GM23338 (cell line): ENCODE results near the gene CCDC57. TPM values are rescaled to one million over a fixed set of nuclear protein-coding genes. Genes with fewer than 3 reads are reported as not detected.

Experiments used
- ATAC-seq: fragments of 200-7000 bp; cut with Tn5 transposase; 3 replicates; pipeline ENCODE4 v1.9.1; 2020
- DNase-seq: peaks from one replicate; pipeline ENCODE4 v3.0.0-alpha.2; 2015; ENCODE audit warnings: low spot score
- H2AFZ ChIP-seq: fragments of 200-600 bp; sonication (generic); 2 replicates; pipeline ENCODE4 v1.8.0; 2016; ENCODE audit warnings: antibody characterized with exemption, mild to moderate bottlenecking, moderate library complexity
- H3F3A ChIP-seq: fragments of 200-600 bp; sonication (generic); replicated peaks from 2 replicates; pipeline ENCODE4 v1.8.0; 2017; ENCODE audit warnings: antibody characterized with exemption, mixed run types, low read depth
- H3K27ac ChIP-seq: fragments of 200-600 bp; sonication (generic); 2 replicates; pipeline ENCODE4 v1.6.1; 2016; ENCODE audit warnings: low read depth
- H3K27me3 ChIP-seq: fragments of 200-600 bp; sonication (generic); 2 replicates; pipeline ENCODE4 v1.8.0; 2016; ENCODE audit warnings: mild to moderate bottlenecking, mixed run types, moderate library complexity; ENCODE audit not compliant: insufficient read depth
- H3K36me3 ChIP-seq: fragments of 200-600 bp; sonication (generic); 2 replicates; pipeline ENCODE4 v1.8.0; 2016; ENCODE audit warnings: mild to moderate bottlenecking; ENCODE audit not compliant: insufficient read depth
- H3K4me1 ChIP-seq: fragments of 200-600 bp; sonication (generic); 2 replicates; pipeline ENCODE4 v1.8.0; 2016; ENCODE audit warnings: mild to moderate bottlenecking, moderate library complexity; ENCODE audit not compliant: insufficient read depth
- H3K4me2 ChIP-seq: fragments of 200-600 bp; sonication (generic); 2 replicates; pipeline ENCODE4 v1.7.1; 2017; ENCODE audit warnings: mixed run types
- H3K4me3 ChIP-seq: fragments of 200-600 bp; sonication (generic); 2 replicates; pipeline ENCODE4 v1.6.1; 2016; ENCODE audit warnings: mixed run types
- H3K79me2 ChIP-seq: fragments of 200-600 bp; sonication (generic); replicated peaks from 2 replicates; pipeline ENCODE4 v1.8.0; 2017; ENCODE audit warnings: mild to moderate bottlenecking; ENCODE audit not compliant: insufficient read depth
- H3K9me2 ChIP-seq: fragments of 200-600 bp; sonication (generic); 2 replicates; pipeline ENCODE4 v1.8.0; 2017; ENCODE audit not compliant: insufficient read depth
- H4K20me1 ChIP-seq: fragments of 200-600 bp; sonication (generic); replicated peaks from 2 replicates; pipeline ENCODE4 v1.8.0; 2017; ENCODE audit warnings: mild to moderate bottlenecking; ENCODE audit not compliant: insufficient read depth
- H3K27ac Mint-ChIP-seq: 2 replicates; pipeline ENCODE4 v1.8.0; 2020; ENCODE audit warnings: inconsistent platforms, mild to moderate bottlenecking, moderate library complexity, mixed read lengths
- H3K27me3 Mint-ChIP-seq: 3 replicates; pipeline ENCODE4 v1.8.0; 2022; ENCODE audit warnings: low read depth, mild to moderate bottlenecking, moderate library complexity, mixed read lengths, inconsistent platforms; ENCODE audit not compliant: insufficient read depth, poor library complexity
- H3K36me3 Mint-ChIP-seq: 3 replicates; pipeline ENCODE4 v1.8.0; 2021; ENCODE audit warnings: low read depth, mild to moderate bottlenecking, inconsistent platforms, moderate library complexity, mixed read lengths
- H3K4me1 Mint-ChIP-seq: 3 replicates; pipeline ENCODE4 v1.8.0; 2020; ENCODE audit warnings: mild to moderate bottlenecking, inconsistent platforms, mixed read lengths
- H3K4me3 Mint-ChIP-seq: 3 replicates; pipeline ENCODE4 v1.8.0; 2021; ENCODE audit warnings: moderate library complexity, mild to moderate bottlenecking, inconsistent platforms, mixed read lengths
- H3K9me3 Mint-ChIP-seq: 3 replicates; pipeline ENCODE4 v1.8.0; 2020; ENCODE audit warnings: moderate library complexity, mild to moderate bottlenecking, inconsistent platforms, mixed read lengths
- CREB1 ChIP-seq: fragments of 250-450 bp; sonication (Bioruptor Pico); IDR thresholded peaks from 2 replicates; pipeline ENCODE4 v1.5.0; 2020; ENCODE audit warnings: low read depth, mild to moderate bottlenecking, moderate library complexity
- CTCF ChIP-seq, 2 experiments: fragments of 200-600 bp in 1 of 2; sonication (generic) in 1 of 2; conservative IDR thresholded peaks; 2 replicates each; pipeline versions ENCODE4 v1.5.1 to v1.6.1; 2016 to 2017; ENCODE audit warnings: antibody characterized with exemption in 2 of 2, low read depth in 2 of 2, mild to moderate bottlenecking in 2 of 2, moderate library complexity in 1 of 2
- EZH2 ChIP-seq: fragments of 200-600 bp; sonication (generic); IDR thresholded peaks from one replicate; pipeline ENCODE4 v1.8.0; 2017; ENCODE audit warnings: antibody characterized with exemption, mild to moderate bottlenecking, low read depth; ENCODE audit not compliant: unreplicated experiment
- EZH2phosphoT487 ChIP-seq: fragments of 200-600 bp; sonication (generic); IDR thresholded peaks from one replicate; pipeline ENCODE4 v1.8.1; 2018; ENCODE audit warnings: antibody characterized with exemption; ENCODE audit not compliant: unreplicated experiment
- JUNB ChIP-seq: IDR thresholded peaks from one replicate; pipeline ENCODE4 v1.6.1; 2016; ENCODE audit warnings: antibody characterized with exemption; ENCODE audit not compliant: unreplicated experiment
- NANOG ChIP-seq: IDR thresholded peaks from 2 replicates; pipeline ENCODE4 v1.6.1; 2016; ENCODE audit warnings: antibody characterized with exemption, borderline replicate concordance
- POLR2AphosphoS5 ChIP-seq: IDR thresholded peaks from 2 replicates; pipeline ENCODE4 v1.6.1; 2016; ENCODE audit warnings: antibody characterized with exemption, low read depth
- STAT1 ChIP-seq: IDR thresholded peaks from one replicate; pipeline ENCODE4 v1.6.1; 2016; ENCODE audit warnings: antibody characterized with exemption; ENCODE audit not compliant: unreplicated experiment
- ZNF114 ChIP-seq: fragments of 250-450 bp; sonication (Bioruptor Pico); IDR thresholded peaks from 2 replicates; pipeline ENCODE4 v1.5.0; 2020; ENCODE audit warnings: mild to moderate bottlenecking, moderate library complexity
- ZNF331 ChIP-seq: fragments of 250-450 bp; sonication (Bioruptor Pico); IDR thresholded peaks from 2 replicates; pipeline ENCODE4 v1.5.0; 2020; ENCODE audit warnings: low read depth, mild to moderate bottlenecking, moderate library complexity
- ZNF462 ChIP-seq: fragments of 250-450 bp; sonication (Bioruptor Pico); IDR thresholded peaks from 2 replicates; pipeline ENCODE4 v1.5.0; 2020; ENCODE audit warnings: mild to moderate bottlenecking, moderate library complexity
- polyA plus RNA-seq: library from polyadenylated mRNA; unstranded; fragments of >200 nt; fragmentation: Nextera tagmentation; extraction: Ambion mirVana; gene quantifications from 2 replicates; pipeline ENCODE4 v1.2.1, GENCODE V29; 2016
- total RNA-seq: library from RNA; depleted of rRNA; stranded (reverse); fragments of >200 nt; shearing (Covaris generic); gene quantifications from 2 replicates; pipeline ENCODE4 v1.2.3, GENCODE V29; 2014
- TF ChIP-seq, protein P1 (sequence below): IDR thresholded peaks from one replicate; pipeline ENCODE4 v1.6.1; 2018; ENCODE audit warnings: antibody characterized with exemption; ENCODE audit not compliant: unreplicated experiment
- TF ChIP-seq, protein P2 (sequence below): IDR thresholded peaks from 2 replicates; pipeline ENCODE4 v1.6.1; 2016; ENCODE audit warnings: antibody characterized with exemption

Gene CCDC57
- total and polyA plus RNA-seq, 2 experiments from 2014 or later = 7.0 to 16.3 TPM

DNA sequence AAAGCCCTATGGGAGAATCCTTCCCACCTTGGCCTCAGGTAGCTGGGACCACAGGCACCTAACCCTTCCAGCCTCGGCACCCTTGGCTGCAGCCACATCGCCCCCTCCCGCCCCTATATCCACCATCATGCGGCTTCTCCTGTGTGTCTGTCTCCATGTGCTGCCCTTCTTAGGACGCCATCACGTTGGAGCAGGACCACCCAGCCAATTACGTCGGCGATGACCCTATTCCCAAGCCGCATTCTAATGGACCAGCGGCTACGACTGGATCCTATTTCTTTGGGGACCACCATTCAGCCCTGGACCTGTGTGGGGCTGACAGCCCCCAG is 3.3 kb upstream of the CCDC57 start:
- no peak overlapping the region for H3K27ac ChIP-seq
- H3K9me2 ChIP-seq = no peaks in the 10 kb centered on the region
- no peaks in the 10 kb centered on the region for H3K4me1 ChIP-seq
- ATAC-seq (no peak), DNase-seq (no peak)
- H3K4me3 ChIP-seq = no peak overlapping the region
- H3K9me3 Mint-ChIP-seq = peaks cover 4% of the 10 kb centered on the region; the same call in 1 of the 3 replicates
- H3K79me2 ChIP-seq = no peaks in the 10 kb centered on the region
- H2AFZ ChIP-seq = no peak overlapping the region
- no peaks in the 10 kb centered on the region; the same call in 2 of the 3 replicates for H3K4me1 Mint-ChIP-seq
- H3K4me2 ChIP-seq = no peak overlapping the region
- no peak overlapping the region for H3K4me3 Mint-ChIP-seq
- peaks cover 32% of the 10 kb centered on the region for H3K27me3 ChIP-seq
- no peak overlapping the region for H3K27ac Mint-ChIP-seq
- H3K36me3 Mint-ChIP-seq = no peaks in the 10 kb centered on the region
- no peaks in the 10 kb centered on the region for H3F3A ChIP-seq
- no peaks in the 10 kb centered on the region for H3K36me3 ChIP-seq
- no peaks in the 10 kb centered on the region for H4K20me1 ChIP-seq
- H3K27me3 Mint-ChIP-seq = peaks cover 30% of the 10 kb centered on the region
- TF ChIP-seq, protein P1, sequence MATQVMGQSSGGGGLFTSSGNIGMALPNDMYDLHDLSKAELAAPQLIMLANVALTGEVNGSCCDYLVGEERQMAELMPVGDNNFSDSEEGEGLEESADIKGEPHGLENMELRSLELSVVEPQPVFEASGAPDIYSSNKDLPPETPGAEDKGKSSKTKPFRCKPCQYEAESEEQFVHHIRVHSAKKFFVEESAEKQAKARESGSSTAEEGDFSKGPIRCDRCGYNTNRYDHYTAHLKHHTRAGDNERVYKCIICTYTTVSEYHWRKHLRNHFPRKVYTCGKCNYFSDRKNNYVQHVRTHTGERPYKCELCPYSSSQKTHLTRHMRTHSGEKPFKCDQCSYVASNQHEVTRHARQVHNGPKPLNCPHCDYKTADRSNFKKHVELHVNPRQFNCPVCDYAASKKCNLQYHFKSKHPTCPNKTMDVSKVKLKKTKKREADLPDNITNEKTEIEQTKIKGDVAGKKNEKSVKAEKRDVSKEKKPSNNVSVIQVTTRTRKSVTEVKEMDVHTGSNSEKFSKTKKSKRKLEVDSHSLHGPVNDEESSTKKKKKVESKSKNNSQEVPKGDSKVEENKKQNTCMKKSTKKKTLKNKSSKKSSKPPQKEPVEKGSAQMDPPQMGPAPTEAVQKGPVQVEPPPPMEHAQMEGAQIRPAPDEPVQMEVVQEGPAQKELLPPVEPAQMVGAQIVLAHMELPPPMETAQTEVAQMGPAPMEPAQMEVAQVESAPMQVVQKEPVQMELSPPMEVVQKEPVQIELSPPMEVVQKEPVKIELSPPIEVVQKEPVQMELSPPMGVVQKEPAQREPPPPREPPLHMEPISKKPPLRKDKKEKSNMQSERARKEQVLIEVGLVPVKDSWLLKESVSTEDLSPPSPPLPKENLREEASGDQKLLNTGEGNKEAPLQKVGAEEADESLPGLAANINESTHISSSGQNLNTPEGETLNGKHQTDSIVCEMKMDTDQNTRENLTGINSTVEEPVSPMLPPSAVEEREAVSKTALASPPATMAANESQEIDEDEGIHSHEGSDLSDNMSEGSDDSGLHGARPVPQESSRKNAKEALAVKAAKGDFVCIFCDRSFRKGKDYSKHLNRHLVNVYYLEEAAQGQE = no peak
- TF ChIP-seq STAT1 = no peak
- TF ChIP-seq CTCF (conservative IDR thresholded peaks at IDR 0.05; ENCODE audit: low read depth in 2 of 2) = no peak
- TF ChIP-seq NANOG = no peak
- TF ChIP-seq ZNF462 (CRISPR knock-in tag) = no peak
- TF ChIP-seq EZH2phosphoT487 = no peak
- TF ChIP-seq EZH2 = no peak
- TF ChIP-seq ZNF114 (CRISPR knock-in tag) = no peak
- TF ChIP-seq, protein P2, sequence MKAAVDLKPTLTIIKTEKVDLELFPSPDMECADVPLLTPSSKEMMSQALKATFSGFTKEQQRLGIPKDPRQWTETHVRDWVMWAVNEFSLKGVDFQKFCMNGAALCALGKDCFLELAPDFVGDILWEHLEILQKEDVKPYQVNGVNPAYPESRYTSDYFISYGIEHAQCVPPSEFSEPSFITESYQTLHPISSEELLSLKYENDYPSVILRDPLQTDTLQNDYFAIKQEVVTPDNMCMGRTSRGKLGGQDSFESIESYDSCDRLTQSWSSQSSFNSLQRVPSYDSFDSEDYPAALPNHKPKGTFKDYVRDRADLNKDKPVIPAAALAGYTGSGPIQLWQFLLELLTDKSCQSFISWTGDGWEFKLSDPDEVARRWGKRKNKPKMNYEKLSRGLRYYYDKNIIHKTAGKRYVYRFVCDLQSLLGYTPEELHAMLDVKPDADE = no peak
- no peak for TF ChIP-seq CREB1
- no peak for TF ChIP-seq JUNB
- no peak for TF ChIP-seq ZNF331 (CRISPR knock-in tag)
- TF ChIP-seq POLR2AphosphoS5 = no peak
